ENCODE results near the gene KCNK1.

KCNK1 gene

DNA sequence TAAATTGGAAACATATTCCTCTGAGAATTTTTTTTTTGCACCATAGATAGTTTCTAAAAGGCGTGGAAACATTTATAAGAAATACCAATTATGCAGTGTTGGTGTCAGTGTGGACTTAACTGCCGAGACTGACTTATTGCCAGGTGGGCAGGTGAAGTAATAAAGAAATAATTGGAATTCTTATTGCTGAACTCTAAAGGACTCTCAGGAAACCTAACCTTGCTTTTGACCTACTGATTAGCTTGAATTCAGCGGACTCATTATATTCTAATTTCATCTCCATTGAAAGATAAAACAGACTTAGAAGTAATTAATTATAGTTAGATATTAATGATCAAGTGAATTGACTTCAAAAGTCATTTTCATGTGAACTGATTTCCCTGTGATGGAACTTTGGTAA is 26.3 kb downstream of the KCNK1 start:
- no peak for FAIRE-seq

DNA sequence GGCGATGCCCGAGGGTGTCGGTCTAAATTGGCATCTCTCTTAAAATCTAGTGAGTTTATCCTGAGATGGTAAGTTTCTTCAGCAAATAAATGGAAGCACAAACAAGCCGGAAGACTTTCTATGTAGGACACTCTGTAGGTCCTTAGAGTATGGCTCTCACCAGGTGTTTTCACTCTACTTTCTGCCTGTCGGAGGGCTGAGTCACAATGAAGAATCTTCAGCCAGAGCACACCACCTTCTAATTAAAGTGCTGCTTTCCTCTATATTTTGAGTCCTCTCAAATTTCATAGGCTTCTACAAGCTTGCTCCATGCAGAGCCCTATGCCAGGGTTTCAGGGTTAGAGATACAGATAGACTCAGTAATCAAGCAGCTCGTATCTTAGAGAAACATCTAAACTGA is 27.1 kb downstream of the KCNK1 start:
- no peak for FAIRE-seq

GRCh38 chr1:233647073-233647472 is 33.2 kb downstream of the KCNK1 start:
- FAIRE-seq, result no peak

GRCh38 chr1:233647636-233648035 is 33.7 kb downstream of the KCNK1 start:
- FAIRE-seq, result no peak

- FAIRE-seq, result no peak
Observed at GRCh38 chr1:233651061-233651460, 37.2 kb downstream of the KCNK1 start.

DNA sequence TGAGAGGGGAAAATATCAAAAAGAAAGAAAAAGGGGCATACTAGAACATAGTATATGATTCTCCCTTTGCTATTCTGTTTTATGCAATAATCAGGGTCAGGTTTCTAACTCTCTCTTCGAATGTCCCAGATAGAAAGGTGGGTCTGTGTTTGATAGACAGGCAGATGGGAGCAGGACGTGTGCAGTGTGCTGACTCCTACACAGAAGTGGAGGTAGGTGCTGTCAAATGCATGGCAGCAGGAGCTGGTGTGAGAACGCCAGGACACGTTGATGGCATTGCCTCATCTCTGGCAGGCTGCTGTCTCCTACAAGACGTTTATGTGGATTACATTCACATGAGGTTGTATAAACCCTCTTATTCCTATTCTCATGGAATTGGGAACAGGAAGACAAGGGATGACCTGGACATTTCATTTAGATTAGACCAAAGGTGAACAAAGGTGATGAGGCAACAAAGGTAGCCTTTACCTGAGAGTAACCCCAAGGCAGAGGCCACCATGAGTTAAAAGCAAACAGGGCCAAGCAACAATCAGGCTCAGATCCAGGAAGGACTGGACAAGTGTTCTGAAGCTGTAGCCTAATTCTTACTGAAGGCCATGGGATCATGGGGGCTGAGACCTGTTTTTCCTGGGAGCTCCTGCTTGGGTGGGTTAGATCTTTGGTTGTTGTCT is 37.8 kb downstream of the KCNK1 start:
- FAIRE-seq, result no peak

DNA sequence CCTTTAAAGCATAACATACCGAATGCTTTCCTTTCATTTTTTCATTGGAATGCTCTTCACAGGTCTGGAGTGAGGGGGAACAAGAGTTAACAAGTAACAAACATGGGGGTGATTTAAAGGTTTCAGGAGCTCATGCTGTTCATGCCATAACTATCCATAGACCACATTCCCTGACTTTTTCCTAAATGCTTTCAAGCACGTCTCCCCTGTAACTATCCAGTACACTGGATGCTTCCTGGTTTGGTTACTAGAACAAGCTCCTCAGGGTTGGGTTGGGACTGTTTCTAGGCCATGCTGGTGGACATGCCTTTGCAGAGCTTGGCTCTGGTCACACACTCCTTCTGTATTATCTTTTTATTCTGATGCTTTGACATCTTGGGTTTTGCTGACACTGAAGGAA is 38.6 kb downstream of the KCNK1 start:
- no peak for FAIRE-seq

GRCh38 chr1:233654658-233655280 is 40.9 kb downstream of the KCNK1 start:
- FAIRE-seq, result no peak

DNA sequence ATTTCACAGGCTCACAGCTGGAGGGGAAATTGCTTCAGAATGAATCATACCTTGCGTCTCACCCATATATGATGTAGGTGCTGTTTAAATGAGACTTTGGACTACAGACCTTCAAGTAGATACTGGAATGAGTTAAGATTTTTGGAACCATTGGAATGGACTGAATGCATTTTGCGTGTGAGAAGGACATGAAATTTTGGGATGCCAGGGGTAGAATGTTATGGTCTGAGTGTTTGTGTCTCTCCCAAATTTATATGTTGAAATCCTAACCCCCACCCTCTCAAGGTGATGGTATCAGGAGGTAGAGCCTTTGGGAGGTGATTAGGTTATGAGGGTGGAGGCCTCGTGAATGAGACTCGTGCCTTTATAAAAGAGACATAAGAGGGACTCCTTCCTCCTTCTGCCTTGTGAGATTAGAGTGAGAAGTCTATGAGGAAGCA is 41.4 kb downstream of the KCNK1 start:
- FAIRE-seq, result no peak

DNA sequence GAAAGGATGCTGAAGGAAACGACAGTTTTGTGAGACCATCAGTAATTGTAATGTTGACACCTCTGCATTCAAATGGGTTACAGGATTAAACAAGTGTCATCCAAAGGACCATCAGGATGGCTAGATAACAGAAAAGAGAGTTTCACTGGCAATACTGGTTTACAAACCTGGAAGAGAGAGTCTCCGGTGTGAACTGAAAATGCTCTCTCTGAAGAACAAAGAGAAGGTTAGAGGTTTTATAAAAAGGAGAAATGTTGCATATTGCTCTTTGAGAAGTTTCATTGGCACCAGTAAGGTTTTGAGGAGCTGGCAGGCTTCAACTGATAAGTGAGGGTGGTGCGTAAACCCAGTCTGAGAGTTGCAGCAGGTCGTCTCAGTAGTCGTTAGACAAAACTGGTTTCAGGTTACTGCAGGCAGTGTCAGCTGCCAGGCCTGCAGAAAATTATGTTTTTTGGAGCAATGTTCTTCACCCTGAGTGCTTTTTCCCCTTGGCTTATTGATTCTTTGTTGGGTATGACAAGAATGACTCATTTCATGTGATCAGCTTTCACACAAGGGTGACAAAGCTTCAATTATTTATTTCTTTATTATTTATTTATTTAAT is 42.2 kb downstream of the KCNK1 start:
- FAIRE-seq, result no peak

DNA sequence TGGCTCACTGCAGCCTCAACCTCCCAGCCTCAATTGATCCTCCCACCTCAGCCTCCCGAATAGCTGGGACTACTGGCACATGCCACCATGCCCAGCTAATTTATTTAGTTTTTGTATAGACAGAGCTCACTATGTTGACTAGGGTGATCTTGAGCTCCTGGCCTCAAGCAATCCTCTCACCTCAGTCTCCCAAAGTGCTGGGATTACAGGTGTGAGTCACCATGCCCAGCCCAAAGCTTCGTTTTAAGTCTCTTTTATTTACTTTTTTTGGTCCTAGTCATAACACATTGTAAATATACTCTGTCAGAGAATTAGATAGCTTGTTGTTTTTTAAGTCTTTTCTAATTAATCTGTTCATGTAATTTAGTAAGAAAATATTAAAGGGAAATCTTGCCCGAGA is 42.8 kb downstream of the KCNK1 start:
- no peak for FAIRE-seq

GRCh38 chr1:233657466-233657865 is 43.6 kb downstream of the KCNK1 start:
- FAIRE-seq, result no peak

- FAIRE-seq, result no peak
Observed at GRCh38 chr1:233659495-233659894, 45.6 kb downstream of the KCNK1 start.

DNA sequence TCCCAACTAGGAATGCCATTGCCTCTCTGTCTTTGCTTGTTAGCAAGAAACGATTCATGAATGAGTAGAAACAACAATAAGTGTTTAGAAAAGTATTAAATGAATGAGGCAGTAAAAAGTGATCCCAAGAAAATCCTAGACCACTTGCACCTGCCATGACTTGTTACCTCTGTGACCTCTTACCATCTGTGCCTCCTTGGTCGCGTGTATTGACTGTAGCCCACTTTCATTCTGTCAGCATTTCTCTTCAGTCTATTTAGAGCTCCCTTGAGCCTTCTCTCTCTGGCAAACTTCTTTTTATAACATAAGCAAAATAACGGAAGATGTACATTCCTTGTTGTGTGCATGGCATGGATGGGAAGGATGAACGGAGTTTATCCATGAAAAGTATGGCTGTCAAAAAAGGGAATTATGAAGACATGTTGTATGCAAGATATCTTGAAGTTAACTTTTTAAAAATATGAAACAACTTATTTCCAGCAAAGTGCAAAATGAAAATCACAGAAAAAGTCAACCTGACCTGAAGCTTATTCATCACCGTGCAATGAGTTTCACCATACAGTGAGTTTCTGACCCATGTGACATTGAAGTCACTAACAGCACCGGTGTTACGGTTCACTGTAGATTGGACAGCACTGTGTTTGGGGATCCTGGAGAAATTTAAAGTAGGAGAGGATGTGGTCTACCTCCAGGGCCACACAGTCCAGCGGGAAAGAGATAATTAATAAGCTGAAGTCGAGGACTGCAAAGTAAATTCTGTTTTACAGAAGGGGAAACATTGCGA is 47.7 kb downstream of the KCNK1 start:
- no peak for FAIRE-seq

GRCh38 chr1:233662575-233663304 is 48.8 kb downstream of the KCNK1 start:
- FAIRE-seq, result no peak

DNA sequence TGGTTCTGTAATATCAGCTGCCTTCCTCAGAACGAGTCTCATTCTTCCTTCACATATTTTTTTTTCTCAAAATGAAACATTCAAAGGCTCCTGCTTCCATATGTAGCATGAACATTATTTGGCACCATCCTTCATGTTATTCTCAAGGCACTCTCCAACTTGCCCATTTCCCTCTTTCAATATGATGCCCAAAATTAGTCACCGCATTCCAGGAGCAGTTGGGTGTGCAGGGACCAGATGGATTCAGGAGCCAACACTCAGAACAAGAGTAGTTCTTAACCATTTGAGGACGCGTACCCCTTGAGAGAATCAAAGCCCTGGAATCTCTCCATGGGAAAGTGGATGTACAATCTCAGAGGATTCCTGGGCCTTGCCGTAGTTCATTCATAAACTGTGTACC is 50.3 kb downstream of the KCNK1 start:
- no peak for FAIRE-seq

- no peak for FAIRE-seq
Observed at GRCh38 chr1:233664804-233665574, 51.1 kb downstream of the KCNK1 start.

GRCh38 chr1:233665575-233666270 is 51.8 kb downstream of the KCNK1 start:
- FAIRE-seq, result no peak

DNA sequence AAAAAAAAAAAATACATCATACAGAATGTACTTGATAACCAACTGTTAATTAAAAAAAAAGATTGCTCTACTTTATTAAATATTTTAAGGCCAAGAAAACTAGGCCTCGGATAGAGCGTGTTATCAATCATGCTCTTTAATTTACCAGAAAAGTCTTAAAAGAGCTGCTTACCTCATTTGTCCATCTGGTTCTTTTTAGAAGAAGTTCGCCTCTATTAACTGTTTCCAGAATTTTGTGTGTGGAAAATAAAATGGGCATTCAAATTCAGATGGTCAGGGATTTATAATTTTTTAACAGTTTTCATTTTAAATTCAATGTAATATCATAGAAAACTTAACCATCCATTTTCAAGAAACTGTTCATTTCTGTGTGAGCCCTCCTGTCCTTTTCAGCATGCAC is 53.8 kb downstream of the KCNK1 start:
- FAIRE-seq, result no peak

- FAIRE-seq, result no peak
Observed at GRCh38 chr1:233668146-233668724, 54.3 kb downstream of the KCNK1 start.

DNA sequence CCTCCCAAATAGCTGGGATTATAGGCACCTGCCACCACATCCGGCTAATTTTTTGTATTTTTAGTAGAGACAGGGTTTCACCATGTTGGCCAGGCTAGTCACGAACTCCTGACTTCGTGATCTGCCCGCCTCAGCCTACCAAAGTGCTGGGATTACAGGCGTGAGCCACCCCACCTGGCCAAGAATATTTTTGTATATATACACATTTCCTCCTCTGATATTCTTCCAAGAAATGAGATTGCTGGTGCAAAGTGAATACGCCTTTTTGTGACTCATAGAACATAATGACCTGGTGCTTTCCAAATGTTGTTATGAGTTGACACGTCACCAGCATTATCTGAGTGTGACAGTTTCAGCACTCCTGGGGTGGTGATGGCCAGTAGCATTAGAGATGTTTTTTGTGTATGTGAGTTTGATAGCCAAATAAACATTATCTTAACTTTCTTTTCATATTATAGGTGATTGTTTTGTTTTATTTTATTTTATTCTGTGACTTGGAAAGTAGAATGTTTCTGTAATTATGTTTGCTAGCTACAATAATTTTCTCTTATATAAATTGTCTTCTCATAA is 54.9 kb downstream of the KCNK1 start:
- FAIRE-seq, result no peak
